ENCODE measurements around the gene FOXO1.
A peak's percentile ranks its signal among the peaks of the same experiment; 100 is the strongest.
"Not testable (repeated sequence)": the region's sequence is repeated elsewhere in the genome, so short reads cannot be mapped to it uniquely, and the experiment has no call there.

FOXO1 gene

DNA sequence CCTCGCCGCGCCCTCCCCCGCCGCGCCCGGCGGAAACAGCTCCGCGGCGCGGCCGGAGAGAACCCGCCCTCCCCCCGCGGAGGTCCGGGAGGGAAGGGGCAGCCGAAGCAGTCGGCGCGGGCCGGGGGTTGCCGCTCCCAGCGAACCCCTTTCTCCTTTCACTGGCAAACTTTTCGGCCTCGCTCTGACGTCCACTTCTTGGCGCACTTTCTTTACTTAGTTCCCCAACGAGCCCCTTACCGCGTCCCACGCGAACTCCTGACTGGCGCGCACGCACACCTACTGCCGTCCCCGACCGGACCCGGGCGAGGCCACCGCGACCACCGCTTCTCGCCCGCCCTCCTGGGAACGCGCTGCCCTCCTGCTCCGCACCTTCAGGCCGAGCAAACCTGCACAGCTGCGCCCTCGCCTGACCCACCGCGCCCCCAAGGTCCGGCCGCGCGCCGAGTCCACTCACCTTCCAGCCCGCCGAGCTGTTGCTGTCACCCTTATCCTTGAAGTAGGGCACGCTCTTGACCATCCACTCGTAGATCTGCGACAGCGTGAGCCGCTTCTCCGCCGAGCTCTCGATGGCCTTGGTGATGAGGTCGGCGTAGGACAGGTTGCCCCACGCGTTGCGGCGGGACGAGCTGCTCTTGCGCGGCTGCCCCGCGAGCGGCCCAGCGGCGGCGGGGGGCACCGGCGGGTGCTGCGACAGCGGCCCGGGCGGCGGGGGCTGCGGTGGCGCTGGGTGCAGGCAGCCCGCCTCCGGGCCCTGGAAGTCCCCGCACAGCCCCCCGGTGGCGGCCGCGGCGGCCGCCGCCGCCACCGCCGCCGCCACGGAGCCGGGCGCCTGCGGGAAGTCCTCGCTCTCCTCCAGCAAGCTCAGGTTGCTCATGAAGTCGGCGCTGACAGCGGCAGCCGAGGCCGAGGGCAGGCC is 1.1 kb downstream of the FOXO1 start:
- DNase-seq: peak in 1 of 2 experiments; percentile 33

DNA sequence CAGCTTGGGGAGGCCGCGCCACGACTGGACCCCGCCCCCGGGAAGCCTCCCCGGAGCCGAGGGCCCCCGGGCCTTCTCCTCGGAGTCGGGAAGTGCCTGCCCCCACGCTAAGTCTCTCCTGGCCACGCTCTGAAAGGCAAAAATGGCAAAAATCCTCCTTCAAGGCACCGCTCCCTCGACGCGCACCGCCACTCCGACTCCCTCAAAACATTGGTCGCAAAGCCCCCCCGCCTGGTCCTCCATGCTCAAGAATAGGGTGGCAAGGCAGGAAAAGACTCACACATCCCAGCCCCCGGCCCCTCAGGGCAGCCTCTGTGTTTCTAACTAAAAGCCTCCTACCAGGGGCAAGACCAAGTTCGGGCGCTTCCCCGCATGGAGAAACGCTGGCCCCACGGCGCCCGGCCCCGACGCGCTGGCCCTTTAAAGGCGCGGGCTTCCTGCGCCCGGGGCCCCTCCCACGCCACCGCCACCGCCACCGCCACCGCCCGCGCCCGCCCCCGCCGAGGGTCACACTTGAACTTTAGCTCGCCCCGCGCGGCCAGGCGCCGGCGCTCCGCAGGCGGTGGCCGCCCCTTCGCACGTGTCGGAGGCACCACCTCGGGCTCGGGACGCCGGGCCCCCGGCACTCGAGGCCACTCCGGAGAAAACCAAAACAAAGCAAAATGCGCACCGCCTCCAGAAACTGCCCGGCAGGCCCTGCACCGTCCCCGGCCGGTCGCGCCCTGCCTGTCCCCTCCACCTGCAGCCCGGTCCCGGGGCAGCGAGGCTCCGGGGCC is 1.9 kb downstream of the FOXO1 start:
- peak in 1 of 2 experiments; percentile 43 for DNase-seq

DNA sequence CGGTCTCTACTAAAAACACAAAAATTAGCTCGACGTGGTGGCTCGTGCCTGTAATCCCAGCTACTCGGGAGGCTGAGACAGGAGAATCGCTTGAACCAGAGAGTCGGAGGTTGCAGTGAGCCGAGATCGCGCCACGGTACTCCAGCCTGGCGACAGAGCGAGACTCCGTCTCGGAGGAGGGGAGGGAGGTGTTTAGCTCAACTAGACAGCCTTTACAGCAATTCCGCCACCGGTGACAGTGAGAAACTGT is 2.4 kb downstream of the FOXO1 start:
- DNase-seq: not testable (repeated sequence)

DNA sequence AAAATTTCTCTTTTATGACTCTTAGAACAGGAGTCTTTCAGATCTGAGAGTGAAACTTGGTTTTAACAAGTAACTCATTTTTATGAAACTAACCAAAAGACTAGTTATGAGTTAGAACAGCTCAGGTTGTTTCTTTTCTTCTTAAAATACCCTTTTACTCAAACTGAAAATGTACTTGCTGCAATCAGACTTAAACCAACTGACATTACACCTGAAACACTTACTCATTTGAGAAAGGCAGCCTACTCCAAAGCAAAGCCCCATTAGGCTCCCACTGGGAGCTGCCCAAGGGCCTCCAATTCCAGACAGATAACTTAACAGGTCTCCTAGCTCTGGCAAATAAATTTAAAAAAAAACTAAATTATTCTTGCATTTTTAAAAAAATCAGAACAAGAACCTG is 3.6 kb downstream of the FOXO1 start:
- no peak for DNase-seq

DNA sequence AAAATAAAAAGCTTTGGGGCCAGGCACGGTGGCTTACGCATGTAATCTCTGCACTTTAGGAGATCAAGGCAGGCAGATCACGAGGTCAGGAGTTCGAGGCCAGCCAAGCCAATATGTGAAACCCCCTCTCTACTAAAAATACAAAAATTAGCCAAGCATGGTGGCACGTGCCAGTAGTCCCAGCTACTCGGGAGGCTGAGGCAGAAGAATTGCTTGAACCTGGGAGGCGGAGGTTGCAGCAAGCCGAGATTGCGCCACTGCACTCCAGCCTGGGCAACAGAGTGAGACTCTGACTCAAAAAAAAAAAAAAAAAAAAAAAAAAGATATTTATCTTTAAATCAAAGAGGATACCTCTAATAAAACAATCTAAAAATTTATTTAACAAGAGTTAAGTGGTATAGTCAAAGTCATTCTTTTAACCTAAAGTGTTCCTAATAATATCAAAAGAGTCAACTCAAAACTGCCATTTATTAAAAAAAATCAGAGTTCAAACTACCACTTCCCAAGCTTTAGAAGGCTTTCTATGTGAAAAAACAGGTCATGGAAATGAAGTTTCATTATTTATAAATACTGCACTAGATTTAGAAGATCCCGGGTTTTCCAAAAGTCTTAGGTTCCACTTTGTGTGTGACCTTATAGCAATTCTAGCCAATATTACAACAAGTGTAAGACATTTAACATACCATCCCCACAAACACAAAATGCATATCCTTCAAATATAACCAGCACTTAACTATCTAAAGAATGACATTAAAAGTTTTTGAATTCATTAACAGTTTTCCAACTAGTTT is 4.4 kb downstream of the FOXO1 start:
- DNase-seq: no peak

DNA sequence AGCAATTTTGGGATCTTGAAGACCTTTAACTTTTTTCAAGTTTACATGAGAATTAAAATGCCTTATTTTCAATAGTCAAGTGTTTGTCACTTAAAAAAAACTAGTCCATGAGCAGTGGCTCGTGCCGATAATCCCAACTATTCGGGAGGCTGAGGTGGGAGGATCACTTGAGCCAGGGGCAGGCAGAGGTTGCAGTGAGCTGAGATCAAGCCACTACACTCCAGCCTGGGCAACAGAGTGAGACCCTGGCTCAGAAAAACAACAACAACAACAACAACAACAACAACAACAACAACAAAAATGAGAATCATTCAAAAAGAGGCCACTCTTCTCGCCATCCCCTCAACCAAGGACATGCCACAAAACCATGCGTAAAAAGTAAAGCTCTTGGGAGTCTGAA is 5.7 kb downstream of the FOXO1 start:
- DNase-seq: no peak

DNA sequence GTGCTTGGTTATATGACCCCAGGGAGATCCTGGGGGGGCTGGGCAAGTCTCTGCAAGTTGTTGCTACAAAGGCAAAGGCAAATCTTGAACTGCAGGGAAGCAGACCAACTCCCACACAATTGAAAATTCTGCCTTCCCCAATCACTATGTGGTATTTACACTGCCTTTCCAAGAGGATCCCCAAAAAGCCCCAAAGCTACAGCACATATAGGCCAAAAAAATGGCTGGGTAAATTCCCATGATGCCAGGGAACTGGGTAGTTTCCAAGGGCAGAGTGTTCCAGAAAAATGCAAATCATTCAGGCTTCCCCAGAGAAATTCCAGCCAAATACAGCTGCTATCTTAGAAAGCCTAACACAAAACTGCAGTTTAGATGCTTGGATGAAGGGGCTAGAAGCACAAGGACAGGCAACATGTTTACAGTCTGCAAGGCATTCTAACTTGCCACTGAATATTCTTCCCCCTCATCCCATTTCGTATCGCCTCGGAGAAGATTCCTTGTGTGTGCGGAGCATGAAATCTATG is 6.2 kb downstream of the FOXO1 start:
- DNase-seq: no peak

DNA sequence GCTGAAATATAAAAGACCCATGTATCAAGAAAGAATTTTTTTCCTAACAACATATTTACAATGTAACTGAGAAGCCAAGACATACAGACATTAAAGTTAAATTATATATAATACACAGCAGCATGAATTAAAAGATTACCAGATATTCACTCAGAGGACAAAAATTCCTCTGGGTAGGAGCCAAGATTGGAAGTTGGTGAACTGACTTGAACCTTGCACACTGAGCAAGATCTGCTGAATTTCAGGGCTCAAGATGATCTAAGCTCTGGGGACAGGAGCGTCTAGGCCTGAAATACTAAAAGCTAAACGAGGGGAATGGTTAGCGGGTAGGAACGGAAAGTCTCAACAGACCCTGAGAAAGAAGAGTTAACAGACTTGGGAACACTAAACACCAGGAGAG is 8.5 kb downstream of the FOXO1 start:
- no peak for DNase-seq

DNA sequence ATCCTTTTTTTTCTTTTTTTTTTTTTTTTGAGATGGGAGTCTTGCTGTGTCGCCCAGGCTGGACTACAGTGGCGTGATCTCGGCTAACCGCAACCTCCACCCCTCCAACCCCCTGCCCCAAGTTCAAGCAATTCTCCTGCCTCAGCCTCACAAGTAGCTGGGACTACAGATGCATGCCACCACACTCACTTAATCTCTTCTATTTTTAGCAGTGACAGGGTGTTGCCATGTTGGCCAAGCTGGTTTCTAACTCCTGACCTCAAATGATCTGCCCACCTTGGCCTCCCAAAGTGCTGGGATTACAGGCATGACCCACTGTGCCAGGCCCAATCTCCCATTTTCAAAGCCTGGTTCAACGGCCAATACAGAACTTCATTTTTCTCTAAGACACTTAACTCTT is 9.1 kb downstream of the FOXO1 start:
- no peak for DNase-seq

DNA sequence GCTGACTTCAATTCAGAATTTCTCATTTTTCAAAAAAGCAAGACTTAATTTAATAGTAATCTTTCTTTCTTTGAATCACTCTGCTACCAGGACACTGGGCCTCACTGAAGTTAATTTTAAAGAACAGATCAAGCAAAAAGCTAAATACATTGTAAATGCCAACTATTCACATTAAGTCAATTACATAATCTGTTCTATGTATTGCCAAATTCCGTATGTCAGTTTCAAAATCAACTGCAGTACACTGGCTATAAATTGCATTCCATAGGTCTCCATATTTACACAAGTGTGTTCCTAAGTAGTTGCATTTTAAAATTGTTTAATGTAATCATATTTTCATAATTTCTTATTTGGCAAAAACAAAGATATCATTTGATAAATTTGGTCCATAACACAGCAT is 10.1 kb downstream of the FOXO1 start:
- no peak for DNase-seq

DNA sequence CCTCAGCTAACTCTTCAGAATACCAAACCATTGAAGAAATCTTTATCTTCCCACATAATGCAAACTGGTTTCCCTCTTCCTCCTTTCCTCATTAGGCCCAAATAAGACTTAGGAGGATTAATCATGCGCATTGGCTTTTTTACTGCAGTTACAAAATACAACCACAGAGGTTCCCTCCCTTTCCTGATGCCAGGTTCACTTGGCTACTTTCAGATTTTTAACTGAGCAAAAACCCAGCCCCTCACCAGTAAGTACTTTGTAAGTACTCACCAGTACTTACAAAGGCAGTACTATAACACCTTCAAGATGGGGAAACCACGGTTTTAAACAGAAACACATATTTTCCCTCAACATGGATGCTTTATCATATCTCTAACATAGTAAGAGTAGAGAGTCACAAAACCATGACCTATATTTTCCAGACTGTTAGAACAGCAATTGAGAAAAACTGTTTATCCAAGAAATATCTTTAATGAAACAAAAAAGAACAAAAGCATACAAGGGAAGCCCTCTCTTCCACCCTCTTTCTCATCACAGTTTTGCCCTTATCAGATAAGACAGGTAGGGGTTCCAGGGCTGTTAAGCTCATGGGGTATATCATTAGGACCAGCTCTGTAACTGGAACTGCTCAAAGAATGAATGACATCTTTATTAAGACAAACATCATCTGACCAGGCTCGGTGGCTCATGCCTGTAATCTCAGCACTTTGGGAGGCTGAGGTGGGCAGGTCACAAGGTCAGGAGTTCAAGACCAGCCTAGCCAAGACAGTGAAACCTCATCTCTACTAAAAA is 12.7 kb downstream of the FOXO1 start:
- DNase-seq: no peak

DNA sequence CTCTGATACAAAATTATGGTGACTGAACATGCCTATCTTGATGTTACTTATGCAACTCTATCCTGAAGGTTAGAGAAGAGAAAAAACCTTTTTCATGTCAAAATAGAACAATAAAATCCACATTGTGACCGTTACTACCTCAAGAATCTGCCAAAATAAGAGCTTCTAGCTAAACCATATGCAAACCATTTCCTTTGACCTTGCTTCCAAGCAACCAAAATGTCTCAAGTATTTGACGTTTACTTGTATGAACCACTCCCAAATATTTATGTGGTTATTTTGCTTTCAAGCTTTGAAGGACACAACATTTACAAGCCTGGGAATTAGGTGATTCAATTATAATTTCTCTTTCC is 13.9 kb downstream of the FOXO1 start:
- DNase-seq: no peak

DNA sequence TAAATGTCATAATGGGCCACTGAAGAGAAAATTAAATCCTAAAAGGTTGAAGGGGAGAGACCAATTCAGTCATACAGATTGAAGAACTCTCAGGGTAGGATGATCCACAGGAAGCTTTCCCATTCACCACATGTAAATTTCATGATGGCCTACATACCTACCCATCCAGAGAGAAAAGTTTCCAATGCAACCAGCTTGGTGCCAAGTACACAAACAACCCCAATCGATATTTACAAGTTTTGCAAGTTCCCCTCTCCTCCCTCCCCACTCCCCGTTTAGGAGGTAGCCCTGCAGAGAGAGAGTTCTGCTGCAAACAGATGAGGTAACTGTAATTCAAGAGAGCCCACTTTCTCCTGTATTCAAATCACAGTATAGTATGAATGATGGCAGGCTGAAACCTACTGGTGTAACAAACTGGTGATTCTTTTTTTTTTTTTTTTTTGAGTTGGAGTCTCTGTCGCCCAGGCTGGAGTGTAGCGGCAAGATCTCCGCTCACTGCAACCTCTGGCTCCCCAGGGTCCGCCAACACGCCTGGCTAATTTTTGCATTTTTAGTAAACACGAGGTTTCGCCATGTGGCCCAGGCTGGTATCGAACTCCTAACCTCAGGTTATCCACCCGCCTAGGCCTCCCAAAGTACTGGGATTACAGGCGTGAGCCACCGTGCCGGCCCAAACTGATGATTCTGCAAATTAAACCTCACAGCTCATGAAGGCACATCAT is 14.4 kb downstream of the FOXO1 start:
- DNase-seq: no peak

DNA sequence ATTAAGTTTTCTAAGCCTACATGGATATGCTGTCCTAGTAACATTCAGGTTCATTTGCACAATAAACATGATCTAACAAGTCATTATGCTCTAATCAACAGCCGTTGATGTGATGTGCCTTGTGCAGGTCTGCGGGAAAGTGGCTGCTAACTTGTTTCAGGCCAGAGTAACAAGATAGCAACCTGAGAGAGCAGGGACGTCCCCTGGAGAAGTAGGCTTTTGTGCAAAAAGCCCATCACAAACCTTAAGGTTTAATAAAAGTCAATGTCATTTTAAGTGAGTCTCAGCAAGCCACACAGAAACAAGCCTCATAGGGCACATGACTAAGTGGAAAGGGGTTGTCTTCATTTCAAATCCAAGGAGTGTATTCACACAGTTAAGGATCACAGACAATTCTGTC is 17.6 kb downstream of the FOXO1 start:
- no peak for DNase-seq

DNA sequence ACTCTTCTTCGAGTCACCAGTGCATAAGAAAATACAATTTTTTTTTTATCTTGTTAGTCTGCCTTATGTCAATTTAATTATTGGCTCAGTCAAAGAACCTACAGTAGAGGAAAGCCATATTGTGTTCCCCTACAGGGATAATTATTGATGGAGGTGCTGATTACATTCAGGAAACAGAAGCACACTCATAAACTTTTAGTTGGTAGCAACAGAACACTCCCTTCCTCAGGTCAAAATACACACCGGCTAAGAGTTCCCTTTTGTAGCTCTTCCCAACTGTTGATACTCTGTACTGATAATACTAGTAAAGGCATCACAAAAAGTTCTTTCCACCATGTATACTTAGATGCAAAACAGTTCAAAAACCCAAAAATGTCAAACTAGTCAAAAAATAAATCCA is 18.4 kb downstream of the FOXO1 start:
- DNase-seq: no peak

DNA sequence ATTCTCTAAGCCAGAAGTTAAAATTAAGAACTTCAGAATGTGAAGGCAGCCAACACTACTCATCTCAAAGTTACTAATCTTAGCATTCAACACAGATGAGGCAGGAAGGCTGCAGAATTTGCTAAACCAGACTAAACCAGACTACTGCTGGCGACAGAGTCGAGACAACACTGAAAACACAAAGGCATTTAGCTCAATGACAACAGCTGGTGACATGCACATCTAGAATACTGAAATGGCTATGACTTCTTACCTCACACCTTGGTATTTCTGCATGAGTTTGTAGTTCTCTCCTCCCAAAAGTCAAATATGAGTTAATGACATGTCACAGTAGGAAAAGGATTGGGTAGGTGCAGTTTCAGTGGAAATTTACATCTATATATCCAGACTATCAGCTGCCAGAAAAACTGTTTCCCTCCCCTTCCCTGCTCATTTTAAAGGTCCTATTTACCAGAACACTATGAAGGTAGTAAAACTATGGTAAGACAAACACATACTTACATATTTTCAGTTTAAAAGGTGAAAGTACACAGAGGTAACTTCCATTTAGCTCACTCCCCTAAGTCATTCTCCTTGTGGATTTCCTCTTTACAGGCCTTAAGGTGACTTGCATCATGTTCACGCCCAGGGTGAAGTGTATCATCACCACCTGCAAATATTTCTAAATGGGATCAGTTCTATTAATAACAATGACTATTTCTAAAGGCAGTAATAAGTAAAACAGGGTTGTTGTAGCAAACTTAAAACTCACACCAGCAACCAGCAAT is 21.4 kb downstream of the FOXO1 start:
- DNase-seq: no peak

DNA sequence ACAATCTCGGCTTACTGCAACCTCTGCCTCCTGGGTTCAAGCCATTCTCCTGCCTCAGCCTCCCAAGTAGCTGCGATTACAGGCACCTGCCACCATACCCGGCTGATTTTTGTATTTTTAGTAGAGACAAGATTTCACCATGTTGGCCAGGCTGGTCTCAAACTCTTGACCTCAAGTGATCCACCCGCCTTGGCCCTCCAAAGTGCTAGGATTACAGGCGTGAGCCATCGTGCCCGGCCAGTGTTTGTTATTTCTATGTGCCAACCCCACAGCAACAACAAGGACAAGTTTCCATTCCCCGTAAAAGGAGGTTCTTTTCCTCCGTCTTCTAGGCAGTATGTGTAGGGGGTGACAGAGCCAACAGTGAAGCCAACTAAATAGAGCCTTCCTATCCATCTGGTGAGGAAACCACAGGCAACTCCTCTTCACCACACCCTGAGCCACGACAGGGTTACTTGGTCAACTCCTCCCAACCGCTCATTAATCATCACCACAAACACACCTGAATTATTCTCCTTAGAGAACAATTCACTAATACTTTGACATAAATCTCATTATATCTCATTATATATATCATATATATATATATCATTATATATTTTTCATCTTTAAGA is 25.5 kb downstream of the FOXO1 start:
- no peak for DNase-seq

DNA sequence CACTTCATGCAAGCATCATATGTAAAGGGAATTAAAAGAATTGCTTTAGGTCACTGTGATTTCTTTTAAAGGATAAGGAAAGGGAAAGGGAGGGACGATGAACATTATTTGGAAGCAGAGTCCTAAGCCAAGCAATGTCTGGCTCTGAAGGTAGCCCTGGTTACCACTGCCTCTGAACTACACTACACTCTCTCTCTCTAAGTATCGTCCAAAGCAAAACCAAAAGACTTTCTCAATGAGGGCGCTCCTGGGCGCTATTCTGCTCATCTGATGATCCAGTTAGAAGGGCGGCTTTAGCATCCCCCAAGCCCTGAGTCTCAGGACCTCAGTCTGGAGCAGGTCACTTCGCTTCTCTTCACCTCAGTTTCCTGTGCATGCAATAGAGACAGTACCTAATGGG is 26.2 kb downstream of the FOXO1 start:
- DNase-seq: no peak

DNA sequence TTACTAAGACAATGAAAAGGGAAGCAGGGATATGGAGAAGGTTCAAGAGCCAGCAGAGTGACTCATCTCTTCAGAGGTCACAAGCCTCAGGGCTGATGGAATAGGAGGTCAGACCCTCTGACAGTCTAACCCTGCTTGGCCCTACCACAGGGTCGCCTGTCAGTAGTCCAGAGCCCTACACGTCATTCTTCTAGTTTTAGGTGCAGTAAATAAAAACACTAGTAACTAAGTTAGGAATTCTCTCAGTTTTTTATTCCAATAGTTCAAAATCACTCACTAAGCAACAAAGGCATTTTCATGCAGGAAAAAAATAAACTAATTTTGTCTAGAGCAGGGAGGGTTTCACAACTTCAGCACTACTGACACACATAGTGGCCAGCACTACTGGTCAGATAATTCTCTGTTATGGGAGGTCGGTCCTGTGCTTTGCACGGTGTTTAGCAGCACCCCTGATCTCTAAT is 27.2 kb downstream of the FOXO1 start:
- no peak for DNase-seq

DNA sequence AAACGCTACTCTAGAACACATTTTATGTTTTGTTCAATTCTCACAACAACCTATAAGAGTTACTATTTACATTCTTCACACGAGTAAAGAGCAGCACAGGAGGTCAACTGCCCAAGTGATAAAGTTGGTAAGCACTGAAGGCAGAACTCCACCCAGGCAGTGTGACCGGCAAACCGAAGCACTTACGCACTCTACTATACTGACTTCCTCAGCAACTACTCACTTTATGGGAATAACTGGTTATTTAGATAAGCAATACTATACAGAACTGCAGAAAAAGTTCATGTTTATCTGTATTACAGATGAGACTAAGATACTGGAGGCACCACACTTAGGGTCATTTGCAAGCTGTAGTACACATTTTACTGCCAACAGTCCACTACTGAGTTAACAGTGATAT is 28.8 kb downstream of the FOXO1 start:
- no peak for DNase-seq

Data from SW 1271 (cell line).